ENCODE results near the gene PKNOX1.
"Not testable (repeated sequence)": the region's sequence is repeated elsewhere in the genome, so short reads cannot be mapped to it uniquely, and the experiment has no call there.

Gene PKNOX1

GRCh38 chr21:42973991-42974831 is at the start of gene PKNOX1:
Gene PKNOX1, plus strand, starts transcription at chr21:42974562. Its CDS starts 29,820 bp downstream, at chr21:43004382.
- peak; percentile 99 for DNase-seq (ENCODE audit: low spot score)

- DNase-seq (ENCODE audit: low spot score), result no peak
These were observed 49.0 kb upstream of the PKNOX1 start, which contains the start of gene ERVH48-1 for GRCh38 chr21:42925114-42925926. Gene ERVH48-1, minus strand, starts transcription at chr21:42925630. Its CDS starts 6,624 bp downstream, at chr21:42919006.

GRCh38 chr21:42927474-42928200 is 46.7 kb upstream of the PKNOX1 start:
- DNase-seq (ENCODE audit: low spot score), result not testable (repeated sequence)

GRCh38 chr21:42929969-42930368 is 44.4 kb upstream of the PKNOX1 start:
- DNase-seq (ENCODE audit: low spot score), result no peak

GRCh38 chr21:42931560-42932235 is 42.7 kb upstream of the PKNOX1 start:
- no peak for DNase-seq (ENCODE audit: low spot score)

- not testable (repeated sequence) for DNase-seq (ENCODE audit: low spot score)
These were observed 41.8 kb upstream of the PKNOX1 start for GRCh38 chr21:42932378-42933136.

GRCh38 chr21:42933137-42933970 is 41.0 kb upstream of the PKNOX1 start:
- not testable (repeated sequence) for DNase-seq (ENCODE audit: low spot score)

- not testable (repeated sequence) for DNase-seq (ENCODE audit: low spot score)
These were observed 40.4 kb upstream of the PKNOX1 start for GRCh38 chr21:42933973-42934372.

- not testable (repeated sequence) for DNase-seq (ENCODE audit: low spot score)
These were observed 38.0 kb upstream of the PKNOX1 start for GRCh38 chr21:42936360-42936759.

- DNase-seq (ENCODE audit: low spot score), result not testable (repeated sequence)
These were observed 37.1 kb upstream of the PKNOX1 start for GRCh38 chr21:42937034-42937940.

GRCh38 chr21:42937960-42938605 is 36.3 kb upstream of the PKNOX1 start:
- DNase-seq (ENCODE audit: low spot score), result no peak

- not testable (repeated sequence) for DNase-seq (ENCODE audit: low spot score)
These were observed 35.8 kb upstream of the PKNOX1 start for GRCh38 chr21:42938606-42938995.

- DNase-seq (ENCODE audit: low spot score), result peak; percentile 93
These were observed 34.6 kb upstream of the PKNOX1 start for GRCh38 chr21:42939582-42940413.

GRCh38 chr21:42941696-42942085 is 32.7 kb upstream of the PKNOX1 start:
- no peak for DNase-seq (ENCODE audit: low spot score)

- no peak for DNase-seq (ENCODE audit: low spot score)
These were observed 32.1 kb upstream of the PKNOX1 start for GRCh38 chr21:42942244-42942643.

- DNase-seq (ENCODE audit: low spot score), result not testable (repeated sequence)
These were observed 25.1 kb upstream of the PKNOX1 start for GRCh38 chr21:42949094-42949755.

- not testable (repeated sequence) for DNase-seq (ENCODE audit: low spot score)
These were observed 23.2 kb upstream of the PKNOX1 start for GRCh38 chr21:42951193-42951592.

Measured in GM03348 (cell line).